GM12878 (cell line): ENCODE results near the gene S100P. TPM values are rescaled to one million over a fixed set of nuclear protein-coding genes. Genes with fewer than 3 reads are reported as not detected.

Source experiments
- BCL11A ChIP-seq: IDR thresholded peaks from 2 replicates; pipeline ENCODE4 v1.6.1; 2011; ENCODE audit warnings: low read depth, low read length
- BHLHE40 ChIP-seq, 2 experiments: fragments of 450-650 bp in 1 of 2; IDR thresholded peaks; 2 replicates each; pipeline ENCODE4 v1.6.1; 2011 to 2017; ENCODE audit warnings: low read depth in 2 of 2, borderline replicate concordance in 1 of 2, improper control_type of control experiment in 1 of 2, low read length in 1 of 2, mild to moderate bottlenecking in 1 of 2
- DPF2 ChIP-seq: fragments of 450-650 bp; IDR thresholded peaks from 2 replicates; pipeline ENCODE4 v1.6.1; 2017; ENCODE audit warnings: mild to moderate bottlenecking
- ELK1 ChIP-seq: IDR thresholded peaks from 2 replicates; pipeline ENCODE4 v1.6.1; 2012; ENCODE audit warnings: low read depth, low read length, improper control_type of control experiment
- EZH2 ChIP-seq: IDR thresholded peaks from 2 replicates; pipeline ENCODE4 v1.6.1; 2012; ENCODE audit warnings: low read depth, mild to moderate bottlenecking, control low read depth, inconsistent platforms, low read length, borderline replicate concordance; ENCODE audit not compliant: control insufficient read depth
- GATAD2B ChIP-seq: fragments of 450-650 bp; conservative IDR thresholded peaks from 2 replicates; pipeline ENCODE4 v1.6.1; 2017; ENCODE audit warnings: low read depth, mild to moderate bottlenecking, moderate library complexity
- IKZF1 ChIP-seq: fragments of 450-650 bp; conservative IDR thresholded peaks from 2 replicates; pipeline ENCODE4 v1.6.1; 2017; ENCODE audit warnings: antibody characterized with exemption, mild to moderate bottlenecking
- IKZF2 ChIP-seq, 2 experiments: fragments of 450-650 bp; IDR thresholded peaks; 2 replicates each; pipeline ENCODE4 v1.6.1; 2017; ENCODE audit warnings: mild to moderate bottlenecking in 2 of 2, moderate library complexity in 2 of 2
- MYC ChIP-seq: IDR thresholded peaks from 2 replicates; pipeline ENCODE4 v1.6.1; 2011; ENCODE audit warnings: mild to moderate bottlenecking, low read length, moderate library complexity, inconsistent platforms; ENCODE audit not compliant: insufficient read depth, insufficient replicate concordance, insufficient read length, severe bottlenecking
- NR2F1 ChIP-seq: fragments of 450-650 bp; conservative IDR thresholded peaks from 2 replicates; pipeline ENCODE4 v1.6.1; 2017; ENCODE audit warnings: mild to moderate bottlenecking
- POLR2AphosphoS2 ChIP-seq: IDR thresholded peaks from 2 replicates; pipeline ENCODE4 v1.6.1; 2011; ENCODE audit warnings: low read depth, mild to moderate bottlenecking, low read length, improper control_type of control experiment, moderate library complexity
- RCOR1 ChIP-seq: conservative IDR thresholded peaks from 2 replicates; pipeline ENCODE4 v1.6.1; 2012; ENCODE audit warnings: low read depth, low read length, improper control_type of control experiment
- RFX5 ChIP-seq: IDR thresholded peaks from 2 replicates; pipeline ENCODE4 v1.6.1; 2011; ENCODE audit warnings: low read depth, low read length, improper control_type of control experiment
- RUNX3 ChIP-seq: IDR thresholded peaks from 2 replicates; pipeline ENCODE4 v1.6.1; 2012; ENCODE audit warnings: low read length, inconsistent platforms
- SIX5 ChIP-seq: IDR thresholded peaks from 2 replicates; pipeline ENCODE4 v1.6.1; 2011; ENCODE audit warnings: mild to moderate bottlenecking, low read depth, low read length, moderate library complexity; ENCODE audit not compliant: severe bottlenecking
- SMARCA5 ChIP-seq: fragments of 450-650 bp; IDR thresholded peaks from 2 replicates; pipeline ENCODE4 v1.6.1; 2017; ENCODE audit warnings: mild to moderate bottlenecking
- TCF12 ChIP-seq: IDR thresholded peaks from 2 replicates; pipeline ENCODE4 v1.6.1; 2011; ENCODE audit warnings: low read depth, mild to moderate bottlenecking, low read length
- WRNIP1 ChIP-seq: IDR thresholded peaks from 2 replicates; pipeline ENCODE4 v1.6.1; 2011; ENCODE audit warnings: low read depth, low read length, improper control_type of control experiment, borderline replicate concordance
- ZBTB40 ChIP-seq: fragments of 450-650 bp; IDR thresholded peaks from 2 replicates; pipeline ENCODE4 v1.6.1; 2016; ENCODE audit warnings: mild to moderate bottlenecking, moderate library complexity, borderline replicate concordance
- ZNF217 ChIP-seq: fragments of 450-650 bp; IDR thresholded peaks from 2 replicates; pipeline ENCODE4 v1.6.1; 2017; ENCODE audit warnings: antibody characterized with exemption, mild to moderate bottlenecking
- polyA plus RNA-seq, 11 experiments: library from polyadenylated mRNA; depleted of rRNA in 4 of 11; unstranded in 6 of 11; stranded (reverse) in 5 of 11; fragments of >200 nt; fragmentation: Nextera tagmentation in 4 of 11; fragmentation: Illumina TruSeq in 1 of 11; extraction: Ambion mirVana in 4 of 11; extraction: Trizol in 1 of 11; gene quantifications; 1 replicate in 1 of 11; 2 replicates in 10 of 11; pipeline versions ENCODE4 v1.2.1 to v1.2.3, GENCODE V29; 2011 to 2016; ENCODE audit warnings: inconsistent platforms in 2 of 11, missing spikeins in 2 of 11, low read depth in 1 of 11
- total RNA-seq, 4 experiments: library from RNA; depleted of rRNA in 3 of 4; stranded (reverse); fragments of >200 nt in 3 of 4; fragmentation: Illumina TruSeq in 1 of 4; extraction: Trizol in 1 of 4; gene quantifications; 2 replicates each; pipeline versions ENCODE4 v1.2.1 to v1.2.3, GENCODE V29; 2013 to 2021
- TF ChIP-seq, protein P1 (sequence below): fragments of 450-650 bp; IDR thresholded peaks from 2 replicates; pipeline ENCODE4 v1.6.1; 2017; ENCODE audit warnings: low read depth, mild to moderate bottlenecking, moderate library complexity

Gene S100P
- total and polyA plus RNA-seq, 10 of the 15 experiments (the other 5 are each of a cell fraction or from before 2014, with no cell fraction given) = 0.90 TPM; not detected in 9

DNA sequence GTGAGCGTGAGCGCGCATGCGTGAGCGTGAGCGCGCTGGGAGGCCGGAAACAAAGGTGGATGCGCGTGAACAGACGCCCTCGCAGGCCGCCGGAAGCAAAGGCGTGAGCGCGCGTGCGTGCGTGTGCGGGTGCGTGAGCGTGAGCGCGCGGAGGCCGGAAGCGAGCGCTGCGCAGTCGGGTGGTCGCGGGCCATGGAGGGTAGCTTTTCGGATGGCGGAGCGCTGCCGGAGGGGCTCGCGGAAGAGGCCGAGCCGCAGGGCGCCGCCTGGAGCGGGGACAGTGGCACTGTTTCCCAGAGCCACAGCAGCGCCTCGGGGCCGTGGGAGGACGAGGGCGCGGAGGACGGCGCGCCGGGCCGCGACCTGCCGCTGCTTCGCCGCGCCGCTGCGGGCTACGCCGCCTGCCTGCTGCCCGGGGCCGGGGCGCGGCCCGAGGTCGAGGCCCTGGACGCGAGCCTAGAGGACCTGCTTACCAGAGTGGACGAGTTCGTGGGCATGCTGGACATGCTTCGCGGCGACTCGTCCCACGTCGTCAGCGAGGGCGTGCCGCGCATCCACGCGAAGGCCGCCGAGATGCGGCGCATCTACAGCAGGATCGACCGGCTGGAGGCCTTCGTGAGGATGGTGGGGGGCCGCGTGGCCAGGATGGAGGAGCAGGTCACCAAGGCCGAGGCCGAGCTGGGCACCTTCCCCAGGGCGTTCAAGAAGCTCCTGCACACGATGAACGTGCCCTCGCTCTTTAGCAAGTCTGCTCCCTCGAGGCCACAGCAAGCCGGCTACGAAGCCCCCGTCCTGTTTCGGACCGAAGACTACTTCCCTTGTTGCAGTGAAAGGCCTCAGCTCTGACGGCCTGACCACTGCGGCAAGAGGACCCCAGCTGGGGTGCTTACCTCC lies 22.6 kb downstream of the S100P start, which contains the start of gene BLOC1S4 (continued):
- TF ChIP-seq, protein P1, sequence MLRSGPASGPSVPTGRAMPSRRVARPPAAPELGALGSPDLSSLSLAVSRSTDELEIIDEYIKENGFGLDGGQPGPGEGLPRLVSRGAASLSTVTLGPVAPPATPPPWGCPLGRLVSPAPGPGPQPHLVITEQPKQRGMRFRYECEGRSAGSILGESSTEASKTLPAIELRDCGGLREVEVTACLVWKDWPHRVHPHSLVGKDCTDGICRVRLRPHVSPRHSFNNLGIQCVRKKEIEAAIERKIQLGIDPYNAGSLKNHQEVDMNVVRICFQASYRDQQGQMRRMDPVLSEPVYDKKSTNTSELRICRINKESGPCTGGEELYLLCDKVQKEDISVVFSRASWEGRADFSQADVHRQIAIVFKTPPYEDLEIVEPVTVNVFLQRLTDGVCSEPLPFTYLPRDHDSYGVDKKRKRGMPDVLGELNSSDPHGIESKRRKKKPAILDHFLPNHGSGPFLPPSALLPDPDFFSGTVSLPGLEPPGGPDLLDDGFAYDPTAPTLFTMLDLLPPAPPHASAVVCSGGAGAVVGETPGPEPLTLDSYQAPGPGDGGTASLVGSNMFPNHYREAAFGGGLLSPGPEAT = no peak
- TF ChIP-seq MYC (peak; percentile 40), ZBTB40 (peak; percentile 61), IKZF1 (peak; percentile 97), GATAD2B (peak; percentile 99), SMARCA5 (peak; percentile 87), EZH2 (no peak), BHLHE40 (IDR thresholded peaks at IDR 0.05; ENCODE audit: borderline replicate concordance in 1 of 2, low read depth in 2 of 2, low read length in 1 of 2) (peak; percentile 46 to 86; a peak in 3 of 4 replicates), ELK1 (peak; percentile 83), RFX5 (no peak), NR2F1 (peak; percentile 82; the same call in 1 of the 2 replicates), RCOR1 (no peak), IKZF2 (IDR thresholded peaks at IDR 0.05) (no peak), TCF12 (0 out of 2 replicates have a peak, but pooled peaks have one; percentile 2), ZNF217 (peak; percentile 63), DPF2 (peak; percentile 86), RUNX3 (0 out of 2 replicates have a peak, but pooled peaks have one; percentile 7), SIX5 (peak; percentile 24), POLR2AphosphoS2 (peak; percentile 87), BCL11A (0 out of 2 replicates have a peak, but pooled peaks have one; percentile 5), WRNIP1 (no peak)
